HCT116 (cell line): Measurements from ENCODE around the gene RHBDL3.

Experiments used
- CTCF ChIP-seq, 3 experiments: fragments of 200-600 bp in 1 of 3; sonication (generic) in 1 of 3; IDR thresholded peaks in 2 of 3; conservative IDR thresholded peaks in 1 of 3; 2 replicates each; pipeline ENCODE4 v1.5.1; 2012 to 2017; ENCODE audit warnings: low read depth in 2 of 3, low read length in 2 of 3, antibody characterized with exemption in 1 of 3, borderline replicate concordance in 1 of 3, control low read depth in 1 of 3, mild to moderate bottlenecking in 1 of 3, mixed read lengths in 1 of 3, mixed run types in 1 of 3, moderate library complexity in 1 of 3; ENCODE audit not compliant: insufficient read depth in 1 of 3
- EZH2 ChIP-seq: fragments of 200-600 bp; sonication (generic); IDR thresholded peaks from 2 replicates; pipeline ENCODE4 v1.6.1; 2017; ENCODE audit warnings: antibody characterized with exemption, mixed run types
- MAX ChIP-seq: IDR thresholded peaks from 2 replicates; pipeline ENCODE4 v1.6.1; 2012
- POLR2A ChIP-seq: IDR thresholded peaks from 2 replicates; pipeline ENCODE4 v1.7.0; 2011; ENCODE audit warnings: borderline replicate concordance; ENCODE audit not compliant: insufficient read depth, insufficient read length; ENCODE audit errors: extremely low read depth
- POLR2AphosphoS5 ChIP-seq: IDR thresholded peaks from 2 replicates; pipeline ENCODE4 v1.6.1; 2011; ENCODE audit warnings: mild to moderate bottlenecking, low read depth, low read length, moderate library complexity
- RAD21 ChIP-seq: IDR thresholded peaks from 2 replicates; pipeline ENCODE4 v1.6.1; 2012; ENCODE audit warnings: low read depth, mild to moderate bottlenecking

- TF ChIP-seq CTCF (IDR thresholded peaks at IDR 0.05 in 2 of 3, conservative IDR thresholded peaks at IDR 0.05 in 1 of 3; ENCODE audit: borderline replicate concordance in 1 of 3, insufficient read depth in 1 of 3, low read depth in 2 of 3, low read length in 2 of 3) (no peak), POLR2AphosphoS5 (no peak), POLR2A (no peak), EZH2 (no peak), RAD21 (no peak), MAX (no peak)
Observed at GRCh38 chr17:32335687-32336086, 70.1 kb downstream of the RHBDL3 start.
